ENCODE results near the gene UBE2J2. TPM values are rescaled to one million over a fixed set of nuclear protein-coding genes. Genes with fewer than 3 reads are reported as not detected.

The UBE2J2 gene
- total RNA-seq, 2 donors from 2014 or later: 50.6 to 57.7 TPM

GRCh38 chr1:1208713-1209433 lies 64.8 kb downstream of the UBE2J2 start:
- Mint-ChIP-seq H3K27ac (peak overlapping the region; percentile 93), H3K4me1 (peaks cover 28% of the 10 kb centered on the region), H3K4me3 (peak overlapping the region; percentile 91), H3K36me3 (ENCODE audit: low read depth) (peaks cover 2% of the 10 kb centered on the region), H3K27me3 (no peaks in the 10 kb centered on the region)
- DNase-seq: peak; percentile 32 to 54 (median 45)
- no peaks in the 10 kb centered on the region for H3K9me3 ChIP-seq (ENCODE audit: control insufficient read depth, low read length, poor library complexity, severe bottlenecking)
- ATAC-seq: peak; percentile 45

- H3K36me3 Mint-ChIP-seq (ENCODE audit: low read depth): peaks cover 2% of the 10 kb centered on the region
- peak overlapping the region; percentile 93 for H3K27ac Mint-ChIP-seq
- no peak for DNase-seq
- no peaks in the 10 kb centered on the region for H3K9me3 ChIP-seq (ENCODE audit: control insufficient read depth, low read length, poor library complexity, severe bottlenecking)
- ATAC-seq: no peak
- H3K27me3 Mint-ChIP-seq: no peaks in the 10 kb centered on the region
- H3K4me3 Mint-ChIP-seq: peak overlapping the region; percentile 91
- peaks cover 28% of the 10 kb centered on the region for H3K4me1 Mint-ChIP-seq
Observed at GRCh38 chr1:1207571-1207892, 66.1 kb downstream of the UBE2J2 start.

GRCh38 chr1:1206966-1207531 lies 66.6 kb downstream of the UBE2J2 start:
- DNase-seq (peak in 2 of 3 donors; percentile 5 to 9), ATAC-seq (no peak)
- Mint-ChIP-seq H3K27ac (peak overlapping the region; percentile 73), H3K4me1 (peaks cover 26% of the 10 kb centered on the region), H3K27me3 (no peaks in the 10 kb centered on the region), H3K4me3 (peak overlapping the region; percentile 91), H3K36me3 (ENCODE audit: low read depth) (peaks cover 2% of the 10 kb centered on the region)
- H3K9me3 ChIP-seq (ENCODE audit: control insufficient read depth, low read length, poor library complexity, severe bottlenecking): no peaks in the 10 kb centered on the region

GRCh38 chr1:1206376-1206965 lies 67.2 kb downstream of the UBE2J2 start, which contains the start of gene TNFRSF18:
Gene TNFRSF18, minus strand, starts transcription at chr1:1206592. Its CDS starts 21 bp downstream, at chr1:1206571.
- peak; percentile 14 for ATAC-seq
- H3K4me1 Mint-ChIP-seq: peaks cover 26% of the 10 kb centered on the region

GRCh38 chr1:1205769-1206375 lies 67.8 kb downstream of the UBE2J2 start:
- H3K4me1 Mint-ChIP-seq: peaks cover 22% of the 10 kb centered on the region
- DNase-seq: peak; percentile 4 to 13 (median 9)
- no peaks in the 10 kb centered on the region for H3K36me3 Mint-ChIP-seq (ENCODE audit: low read depth)
- no peaks in the 10 kb centered on the region for H3K27me3 Mint-ChIP-seq
- no peak for ATAC-seq
- H3K27ac Mint-ChIP-seq: peak overlapping the region; percentile 73
- H3K4me3 Mint-ChIP-seq: peak overlapping the region; percentile 89
- no peaks in the 10 kb centered on the region for H3K9me3 ChIP-seq (ENCODE audit: control insufficient read depth, low read length, poor library complexity, severe bottlenecking)

More at GRCh38 chr1:1206376-1206965, 67.2 kb downstream of the UBE2J2 start, which contains the start of gene TNFRSF18:
- DNase-seq: peak; percentile 26 to 32 (median 27)
- no peaks in the 10 kb centered on the region for H3K9me3 ChIP-seq (ENCODE audit: control insufficient read depth, low read length, poor library complexity, severe bottlenecking)
- no peaks in the 10 kb centered on the region for H3K27me3 Mint-ChIP-seq
- H3K4me3 Mint-ChIP-seq: peak within 1 kb of the TSS; percentile 91
- H3K27ac Mint-ChIP-seq: peak within 1 kb of the TSS; percentile 93
- peaks cover 2% of the 10 kb centered on the region for H3K36me3 Mint-ChIP-seq (ENCODE audit: low read depth)

- H3K9me3 ChIP-seq (ENCODE audit: control insufficient read depth, low read length, poor library complexity, severe bottlenecking): no peaks in the 10 kb centered on the region
- H3K4me3 Mint-ChIP-seq: peak overlapping the region; percentile 89
- peaks cover 22% of the 10 kb centered on the region for H3K4me1 Mint-ChIP-seq
- no peaks in the 10 kb centered on the region for H3K36me3 Mint-ChIP-seq (ENCODE audit: low read depth)
- H3K27me3 Mint-ChIP-seq: no peaks in the 10 kb centered on the region
- peak; percentile 4 to 9 (median 9) for DNase-seq
- H3K27ac Mint-ChIP-seq: peak overlapping the region; percentile 73
- ATAC-seq: no peak
Observed at GRCh38 chr1:1204998-1205768, 68.5 kb downstream of the UBE2J2 start.

- Mint-ChIP-seq H3K27ac (peak overlapping the region; percentile 73), H3K36me3 (ENCODE audit: low read depth) (no peaks in the 10 kb centered on the region), H3K4me1 (peaks cover 19% of the 10 kb centered on the region), H3K4me3 (peak overlapping the region; percentile 89), H3K27me3 (no peaks in the 10 kb centered on the region)
- peak in 1 of 3 donors; percentile 5 for DNase-seq
- no peak for ATAC-seq
- no peaks in the 10 kb centered on the region for H3K9me3 ChIP-seq (ENCODE audit: control insufficient read depth, low read length, poor library complexity, severe bottlenecking)
Observed at GRCh38 chr1:1204425-1204920, 69.2 kb downstream of the UBE2J2 start.

Other genes starting within 250 kb of the UBE2J2 start
- not detected for gene RNF223, start 199.5 kb downstream of the UBE2J2 start, total RNA-seq
- gene C1orf159, start 157.8 kb downstream of the UBE2J2 start, total RNA-seq: 10 to 100 TPM; 13.4 to 17.1 TPM
- gene TTLL10, start 100.0 kb downstream of the UBE2J2 start, total RNA-seq: 1 to 10 TPM in 1 of 2 donors, under 1 TPM in 1; 0.86 to 2.5 TPM
- gene TNFRSF18, start 67.3 kb downstream of the UBE2J2 start, total RNA-seq: 10 to 100 TPM; 47.9 to 80.4 TPM
- gene TNFRSF4, start 59.7 kb downstream of the UBE2J2 start, total RNA-seq: 100 to 1,000 TPM in 1 of 2 donors, 10 to 100 TPM in 1; 94.7 to 127 TPM
- 100 to 1,000 TPM; 129 to 146 TPM for gene SDF4, start 41.9 kb downstream of the UBE2J2 start, total RNA-seq
- 1 to 10 TPM; 8.4 to 9.4 TPM for gene B3GALT6, start 41.6 kb downstream of the UBE2J2 start, total RNA-seq
- 1 to 10 TPM in 1 of 2 donors, under 1 TPM in 1; 0.91 to 2.0 TPM for gene C1QTNF12, start 27.1 kb downstream of the UBE2J2 start, total RNA-seq
- 1 to 10 TPM; 4.6 to 8.0 TPM for gene SCNN1D, start 6.6 kb upstream of the UBE2J2 start, total RNA-seq
- gene ACAP3, start 34.1 kb upstream of the UBE2J2 start, total RNA-seq: 10 to 100 TPM; 63.5 to 66.2 TPM
- 10 to 100 TPM; 10.6 to 14.9 TPM for gene PUSL1, start 34.7 kb upstream of the UBE2J2 start, total RNA-seq
- 100 to 1,000 TPM; 130 to 132 TPM for gene INTS11, start 50.8 kb upstream of the UBE2J2 start, total RNA-seq
- 10 to 100 TPM; 14.3 to 15.7 TPM for gene CPTP, start 50.9 kb upstream of the UBE2J2 start, total RNA-seq
- gene TAS1R3, start 57.4 kb upstream of the UBE2J2 start, total RNA-seq: under 1 TPM; 0.72 to 0.96 TPM
- gene DVL1, start 75.6 kb upstream of the UBE2J2 start, total RNA-seq: 10 to 100 TPM; 41.0 to 45.8 TPM
- 1 to 10 TPM in 1 of 2 donors, under 1 TPM in 1; 0.42 to 1.0 TPM for gene MXRA8, start 84.7 kb upstream of the UBE2J2 start, total RNA-seq
- gene AURKAIP1, start 101.4 kb upstream of the UBE2J2 start, total RNA-seq: 10 to 100 TPM; 58.3 to 62.6 TPM
- 100 to 1,000 TPM; 231 to 252 TPM for gene CCNL2, start 125.5 kb upstream of the UBE2J2 start, total RNA-seq
- gene MRPL20, start 133.4 kb upstream of the UBE2J2 start, total RNA-seq: 10 to 100 TPM; 88.0 to 92.1 TPM
- not detected for gene ANKRD65, start 147.4 kb upstream of the UBE2J2 start, total RNA-seq
- gene VWA1, start 161.8 kb upstream of the UBE2J2 start, total RNA-seq: not detected
- 1 to 10 TPM in 1 of 2 donors, under 1 TPM in 1; 0.13 to 2.9 TPM for gene ATAD3C, start 175.8 kb upstream of the UBE2J2 start, total RNA-seq
- gene ATAD3B, start 197.9 kb upstream of the UBE2J2 start, total RNA-seq: 10 to 100 TPM; 41.7 to 45.1 TPM
- gene ATAD3A, start 238.3 kb upstream of the UBE2J2 start, total RNA-seq: 10 to 100 TPM; 20.3 to 23.3 TPM